Urothelium cell line (cell line): Measurements from ENCODE around the gene RNF208.
A peak's percentile ranks its signal among the peaks of the same experiment; 100 is the strongest.

Experiments
- DNase-seq: peaks from one replicate; pipeline ENCODE4 v3.0.0; 2011; ENCODE audit warnings: low spot score, mixed read lengths
- FAIRE-seq: peaks from 2 replicates; lab custom pipeline; 2011; peaks lifted over from hg19 to GRCh38; lab: Jason Lieb, UNC

RNF208 gene

GRCh38 chr9:137215196-137215986 lies 6.6 kb downstream of the RNF208 start:
- no peak for DNase-seq
- no peak for FAIRE-seq

GRCh38 chr9:137214620-137215019 lies 7.4 kb downstream of the RNF208 start:
- no peak for DNase-seq
- FAIRE-seq, result no peak

GRCh38 chr9:137213160-137214060 lies 8.6 kb downstream of the RNF208 start:
- DNase-seq, result no peak
- FAIRE-seq, result no peak

- FAIRE-seq (no peak), DNase-seq (no peak)
Observed at GRCh38 chr9:137212520-137212919, 9.5 kb downstream of the RNF208 start.

GRCh38 chr9:137211532-137211931 lies 10.5 kb downstream of the RNF208 start:
- DNase-seq (no peak), FAIRE-seq (no peak)

GRCh38 chr9:137206602-137207001 lies 15.4 kb downstream of the RNF208 start:
- FAIRE-seq (no peak), DNase-seq (no peak)

- peak; percentile 37 for FAIRE-seq
- peak; percentile 92 for DNase-seq
Observed at GRCh38 chr9:137205126-137206069, 16.6 kb downstream of the RNF208 start, which contains the start of the genes NDOR1 and TMEM203. Gene NDOR1, plus strand, starts transcription at chr9:137205700. Its CDS starts 78 bp downstream, at chr9:137205778. Gene TMEM203, minus strand, starts transcription at chr9:137205648. Its CDS starts 234 bp downstream, at chr9:137205414.

GRCh38 chr9:137204731-137205125 lies 17.3 kb downstream of the RNF208 start:
- DNase-seq (no peak), FAIRE-seq (no peak)

- DNase-seq (no peak), FAIRE-seq (no peak)
Observed at GRCh38 chr9:137202966-137203365, 19.1 kb downstream of the RNF208 start.

GRCh38 chr9:137201205-137201868 lies 20.7 kb downstream of the RNF208 start:
- DNase-seq, result no peak
- FAIRE-seq, result no peak

GRCh38 chr9:137200311-137201204 lies 21.5 kb downstream of the RNF208 start, which contains the start of gene TPRN:
Gene TPRN, minus strand, starts transcription at chr9:137200741. Its CDS starts 30 bp downstream, at chr9:137200711.
- DNase-seq (peak; percentile 100), FAIRE-seq (peak; percentile 92)

- DNase-seq (no peak), FAIRE-seq (no peak)
Observed at GRCh38 chr9:137199411-137200121, 22.5 kb downstream of the RNF208 start.

- no peak for DNase-seq
- peak; percentile 5 for FAIRE-seq
Observed at GRCh38 chr9:137198902-137199283, 23.1 kb downstream of the RNF208 start.

- no peak for FAIRE-seq
Observed at GRCh38 chr9:137198051-137198901, 23.8 kb downstream of the RNF208 start.

GRCh38 chr9:137195525-137196220 lies 26.4 kb downstream of the RNF208 start:
- FAIRE-seq, result no peak

More at GRCh38 chr9:137198051-137198901, 23.8 kb downstream of the RNF208 start:
- no peak for DNase-seq

GRCh38 chr9:137194909-137195308 lies 27.1 kb downstream of the RNF208 start:
- no peak for DNase-seq
- no peak for FAIRE-seq

More at GRCh38 chr9:137195525-137196220, 26.4 kb downstream of the RNF208 start:
- no peak for DNase-seq

- no peak for DNase-seq
Observed at GRCh38 chr9:137194388-137194787, 27.7 kb downstream of the RNF208 start.

More at GRCh38 chr9:137194388-137194787, 27.7 kb downstream of the RNF208 start:
- no peak for FAIRE-seq
